GM23338 (cell line): ENCODE results near the gene MAGI3. TPM values are rescaled to one million over a fixed set of nuclear protein-coding genes. Genes with fewer than 3 reads are reported as not detected.

Experiments
- ATAC-seq: fragments of 200-7000 bp; cut with Tn5 transposase; 3 replicates; pipeline ENCODE4 v1.9.1; 2020
- DNase-seq: peaks from one replicate; pipeline ENCODE4 v3.0.0-alpha.2; 2015; ENCODE audit warnings: low spot score
- H2AFZ ChIP-seq: fragments of 200-600 bp; sonication (generic); 2 replicates; pipeline ENCODE4 v1.8.0; 2016; ENCODE audit warnings: antibody characterized with exemption, mild to moderate bottlenecking, moderate library complexity
- H3F3A ChIP-seq: fragments of 200-600 bp; sonication (generic); replicated peaks from 2 replicates; pipeline ENCODE4 v1.8.0; 2017; ENCODE audit warnings: antibody characterized with exemption, mixed run types, low read depth
- H3K27ac ChIP-seq: fragments of 200-600 bp; sonication (generic); 2 replicates; pipeline ENCODE4 v1.6.1; 2016; ENCODE audit warnings: low read depth
- H3K27me3 ChIP-seq: fragments of 200-600 bp; sonication (generic); 2 replicates; pipeline ENCODE4 v1.8.0; 2016; ENCODE audit warnings: mild to moderate bottlenecking, mixed run types, moderate library complexity; ENCODE audit not compliant: insufficient read depth
- H3K36me3 ChIP-seq: fragments of 200-600 bp; sonication (generic); 2 replicates; pipeline ENCODE4 v1.8.0; 2016; ENCODE audit warnings: mild to moderate bottlenecking; ENCODE audit not compliant: insufficient read depth
- H3K4me1 ChIP-seq: fragments of 200-600 bp; sonication (generic); 2 replicates; pipeline ENCODE4 v1.8.0; 2016; ENCODE audit warnings: mild to moderate bottlenecking, moderate library complexity; ENCODE audit not compliant: insufficient read depth
- H3K4me2 ChIP-seq: fragments of 200-600 bp; sonication (generic); 2 replicates; pipeline ENCODE4 v1.7.1; 2017; ENCODE audit warnings: mixed run types
- H3K4me3 ChIP-seq: fragments of 200-600 bp; sonication (generic); 2 replicates; pipeline ENCODE4 v1.6.1; 2016; ENCODE audit warnings: mixed run types
- H3K79me2 ChIP-seq: fragments of 200-600 bp; sonication (generic); replicated peaks from 2 replicates; pipeline ENCODE4 v1.8.0; 2017; ENCODE audit warnings: mild to moderate bottlenecking; ENCODE audit not compliant: insufficient read depth
- H3K9me2 ChIP-seq: fragments of 200-600 bp; sonication (generic); 2 replicates; pipeline ENCODE4 v1.8.0; 2017; ENCODE audit not compliant: insufficient read depth
- H4K20me1 ChIP-seq: fragments of 200-600 bp; sonication (generic); replicated peaks from 2 replicates; pipeline ENCODE4 v1.8.0; 2017; ENCODE audit warnings: mild to moderate bottlenecking; ENCODE audit not compliant: insufficient read depth
- H3K27ac Mint-ChIP-seq: 2 replicates; pipeline ENCODE4 v1.8.0; 2020; ENCODE audit warnings: inconsistent platforms, mild to moderate bottlenecking, moderate library complexity, mixed read lengths
- H3K27me3 Mint-ChIP-seq: 3 replicates; pipeline ENCODE4 v1.8.0; 2022; ENCODE audit warnings: low read depth, mild to moderate bottlenecking, moderate library complexity, mixed read lengths, inconsistent platforms; ENCODE audit not compliant: insufficient read depth, poor library complexity
- H3K36me3 Mint-ChIP-seq: 3 replicates; pipeline ENCODE4 v1.8.0; 2021; ENCODE audit warnings: low read depth, mild to moderate bottlenecking, inconsistent platforms, moderate library complexity, mixed read lengths
- H3K4me1 Mint-ChIP-seq: 3 replicates; pipeline ENCODE4 v1.8.0; 2020; ENCODE audit warnings: mild to moderate bottlenecking, inconsistent platforms, mixed read lengths
- H3K4me3 Mint-ChIP-seq: 3 replicates; pipeline ENCODE4 v1.8.0; 2021; ENCODE audit warnings: moderate library complexity, mild to moderate bottlenecking, inconsistent platforms, mixed read lengths
- H3K9me3 Mint-ChIP-seq: 3 replicates; pipeline ENCODE4 v1.8.0; 2020; ENCODE audit warnings: moderate library complexity, mild to moderate bottlenecking, inconsistent platforms, mixed read lengths
- STAT1 ChIP-seq: IDR thresholded peaks from one replicate; pipeline ENCODE4 v1.6.1; 2016; ENCODE audit warnings: antibody characterized with exemption; ENCODE audit not compliant: unreplicated experiment
- polyA plus RNA-seq: library from polyadenylated mRNA; unstranded; fragments of >200 nt; fragmentation: Nextera tagmentation; extraction: Ambion mirVana; gene quantifications from 2 replicates; pipeline ENCODE4 v1.2.1, GENCODE V29; 2016
- total RNA-seq: library from RNA; depleted of rRNA; stranded (reverse); fragments of >200 nt; shearing (Covaris generic); gene quantifications from 2 replicates; pipeline ENCODE4 v1.2.3, GENCODE V29; 2014
- TF ChIP-seq, protein P1 (sequence below), 2 experiments: fragments of 200-600 bp in 1 of 2; sonication (generic) in 1 of 2; conservative IDR thresholded peaks; 2 replicates each; pipeline versions ENCODE4 v1.5.1 to v1.6.1; 2016 to 2017; ENCODE audit warnings: antibody characterized with exemption in 2 of 2, low read depth in 2 of 2, mild to moderate bottlenecking in 2 of 2, moderate library complexity in 1 of 2
- TF ChIP-seq, protein P2 (sequence below): fragments of 250-450 bp; sonication (Bioruptor Pico); IDR thresholded peaks from 2 replicates; pipeline ENCODE4 v1.5.0; 2020; ENCODE audit warnings: mild to moderate bottlenecking, moderate library complexity

The MAGI3 gene
- total and polyA plus RNA-seq, 2 experiments from 2014 or later: 3.9 to 10.0 TPM

DNA sequence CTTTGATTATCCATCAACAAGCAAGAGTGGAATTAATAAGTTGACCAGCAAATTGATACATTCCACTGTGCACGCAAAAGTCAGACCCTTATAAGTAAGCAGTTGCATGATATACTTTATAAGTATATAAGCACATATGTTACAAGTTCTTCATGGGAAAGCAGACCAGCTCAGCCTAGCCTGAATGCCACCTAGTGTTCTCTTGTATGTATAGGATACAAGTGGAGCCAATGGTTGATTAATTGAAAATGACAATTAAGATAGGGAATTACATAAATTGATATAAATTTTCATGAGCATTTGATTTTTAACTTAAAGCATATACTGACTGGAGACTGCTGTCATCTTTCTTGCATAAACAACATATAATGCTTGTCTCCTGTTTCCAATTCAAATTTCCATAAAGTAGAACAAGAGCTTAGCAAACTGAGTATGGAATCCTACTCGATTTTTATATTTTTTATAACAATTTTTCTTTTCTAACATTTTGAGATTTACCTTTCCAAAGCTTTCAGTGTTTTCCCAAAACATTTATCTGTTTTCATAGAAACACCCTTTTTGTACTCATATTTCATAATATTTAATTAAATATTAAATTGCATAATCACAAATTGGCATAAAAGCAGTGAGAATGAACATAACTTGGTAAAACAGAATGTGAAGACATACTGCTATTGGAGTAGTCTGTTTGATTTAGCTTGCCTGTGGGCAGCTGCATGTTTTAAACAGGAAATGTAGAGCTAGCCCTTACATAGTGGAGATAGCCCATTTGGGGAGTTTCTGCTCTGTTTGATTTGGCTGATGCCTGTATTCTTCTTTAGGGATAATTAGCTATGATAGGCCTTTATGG lies 62.8 kb downstream of the MAGI3 start:
- Mint-ChIP-seq H3K4me1 (no peaks in the 10 kb centered on the region), H3K4me3 (no peak overlapping the region), H3K27me3 (no peaks in the 10 kb centered on the region), H3K9me3 (no peaks in the 10 kb centered on the region; the same call in 2 of the 3 replicates), H3K27ac (no peak overlapping the region), H3K36me3 (no peaks in the 10 kb centered on the region)
- H3K4me3 ChIP-seq: no peak overlapping the region
- TF ChIP-seq, protein P1, sequence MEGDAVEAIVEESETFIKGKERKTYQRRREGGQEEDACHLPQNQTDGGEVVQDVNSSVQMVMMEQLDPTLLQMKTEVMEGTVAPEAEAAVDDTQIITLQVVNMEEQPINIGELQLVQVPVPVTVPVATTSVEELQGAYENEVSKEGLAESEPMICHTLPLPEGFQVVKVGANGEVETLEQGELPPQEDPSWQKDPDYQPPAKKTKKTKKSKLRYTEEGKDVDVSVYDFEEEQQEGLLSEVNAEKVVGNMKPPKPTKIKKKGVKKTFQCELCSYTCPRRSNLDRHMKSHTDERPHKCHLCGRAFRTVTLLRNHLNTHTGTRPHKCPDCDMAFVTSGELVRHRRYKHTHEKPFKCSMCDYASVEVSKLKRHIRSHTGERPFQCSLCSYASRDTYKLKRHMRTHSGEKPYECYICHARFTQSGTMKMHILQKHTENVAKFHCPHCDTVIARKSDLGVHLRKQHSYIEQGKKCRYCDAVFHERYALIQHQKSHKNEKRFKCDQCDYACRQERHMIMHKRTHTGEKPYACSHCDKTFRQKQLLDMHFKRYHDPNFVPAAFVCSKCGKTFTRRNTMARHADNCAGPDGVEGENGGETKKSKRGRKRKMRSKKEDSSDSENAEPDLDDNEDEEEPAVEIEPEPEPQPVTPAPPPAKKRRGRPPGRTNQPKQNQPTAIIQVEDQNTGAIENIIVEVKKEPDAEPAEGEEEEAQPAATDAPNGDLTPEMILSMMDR (conservative IDR thresholded peaks at IDR 0.05; ENCODE audit: low read depth in 2 of 2): peak; percentile 58 to 61
- TF ChIP-seq STAT1: no peak
- H3K4me1 ChIP-seq: no peaks in the 10 kb centered on the region
- no peaks in the 10 kb centered on the region for H3K36me3 ChIP-seq
- H3K27me3 ChIP-seq: no peaks in the 10 kb centered on the region
- peak; percentile 63 for DNase-seq
- no peak overlapping the region for H3K4me2 ChIP-seq
- H3F3A ChIP-seq: no peaks in the 10 kb centered on the region
- H3K9me2 ChIP-seq: no peaks in the 10 kb centered on the region
- H2AFZ ChIP-seq: no peak overlapping the region
- H4K20me1 ChIP-seq: 0 out of 2 replicates have a peak, but pooled peaks cover 2% of the 10 kb centered on the region
- peak; percentile 67 for ATAC-seq
- H3K27ac ChIP-seq: no peak overlapping the region
- no peaks in the 10 kb centered on the region for H3K79me2 ChIP-seq

DNA sequence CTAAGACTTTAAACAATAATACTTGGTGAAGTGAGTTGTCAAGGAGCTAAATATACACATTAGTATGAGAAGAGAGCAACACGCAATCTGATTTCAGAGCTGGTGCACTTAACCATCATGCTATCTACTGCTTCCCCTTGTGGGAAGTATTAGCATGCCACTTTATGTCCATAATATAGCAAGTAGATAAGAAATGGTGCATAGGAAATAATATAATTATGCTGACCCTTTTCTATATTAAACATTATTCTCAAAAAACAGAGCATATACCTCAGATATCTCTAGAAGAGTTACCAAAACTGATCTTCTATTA lies 63.4 kb downstream of the MAGI3 start:
- H3K9me3 Mint-ChIP-seq: no peaks in the 10 kb centered on the region; the same call in 2 of the 3 replicates
- DNase-seq: no peak

More for the DNA sequence above, 63.4 kb downstream of the MAGI3 start:
- H3K36me3 ChIP-seq: no peaks in the 10 kb centered on the region
- no peaks in the 10 kb centered on the region for H3K79me2 ChIP-seq
- no peaks in the 10 kb centered on the region for H3K4me1 ChIP-seq
- Mint-ChIP-seq H3K36me3 (no peaks in the 10 kb centered on the region), H3K4me1 (no peaks in the 10 kb centered on the region), H3K4me3 (no peak overlapping the region), H3K27ac (no peak overlapping the region), H3K27me3 (no peaks in the 10 kb centered on the region)
- H3F3A ChIP-seq: no peaks in the 10 kb centered on the region
- no peaks in the 10 kb centered on the region for H3K9me2 ChIP-seq
- 0 out of 2 replicates have a peak, but pooled peaks cover 2% of the 10 kb centered on the region for H4K20me1 ChIP-seq
- H3K4me2 ChIP-seq: no peak overlapping the region
- no peaks in the 10 kb centered on the region for H3K27me3 ChIP-seq
- no peak overlapping the region for H3K27ac ChIP-seq
- no peak overlapping the region for H3K4me3 ChIP-seq
- H2AFZ ChIP-seq: no peak overlapping the region
- TF ChIP-seq, protein P2, sequence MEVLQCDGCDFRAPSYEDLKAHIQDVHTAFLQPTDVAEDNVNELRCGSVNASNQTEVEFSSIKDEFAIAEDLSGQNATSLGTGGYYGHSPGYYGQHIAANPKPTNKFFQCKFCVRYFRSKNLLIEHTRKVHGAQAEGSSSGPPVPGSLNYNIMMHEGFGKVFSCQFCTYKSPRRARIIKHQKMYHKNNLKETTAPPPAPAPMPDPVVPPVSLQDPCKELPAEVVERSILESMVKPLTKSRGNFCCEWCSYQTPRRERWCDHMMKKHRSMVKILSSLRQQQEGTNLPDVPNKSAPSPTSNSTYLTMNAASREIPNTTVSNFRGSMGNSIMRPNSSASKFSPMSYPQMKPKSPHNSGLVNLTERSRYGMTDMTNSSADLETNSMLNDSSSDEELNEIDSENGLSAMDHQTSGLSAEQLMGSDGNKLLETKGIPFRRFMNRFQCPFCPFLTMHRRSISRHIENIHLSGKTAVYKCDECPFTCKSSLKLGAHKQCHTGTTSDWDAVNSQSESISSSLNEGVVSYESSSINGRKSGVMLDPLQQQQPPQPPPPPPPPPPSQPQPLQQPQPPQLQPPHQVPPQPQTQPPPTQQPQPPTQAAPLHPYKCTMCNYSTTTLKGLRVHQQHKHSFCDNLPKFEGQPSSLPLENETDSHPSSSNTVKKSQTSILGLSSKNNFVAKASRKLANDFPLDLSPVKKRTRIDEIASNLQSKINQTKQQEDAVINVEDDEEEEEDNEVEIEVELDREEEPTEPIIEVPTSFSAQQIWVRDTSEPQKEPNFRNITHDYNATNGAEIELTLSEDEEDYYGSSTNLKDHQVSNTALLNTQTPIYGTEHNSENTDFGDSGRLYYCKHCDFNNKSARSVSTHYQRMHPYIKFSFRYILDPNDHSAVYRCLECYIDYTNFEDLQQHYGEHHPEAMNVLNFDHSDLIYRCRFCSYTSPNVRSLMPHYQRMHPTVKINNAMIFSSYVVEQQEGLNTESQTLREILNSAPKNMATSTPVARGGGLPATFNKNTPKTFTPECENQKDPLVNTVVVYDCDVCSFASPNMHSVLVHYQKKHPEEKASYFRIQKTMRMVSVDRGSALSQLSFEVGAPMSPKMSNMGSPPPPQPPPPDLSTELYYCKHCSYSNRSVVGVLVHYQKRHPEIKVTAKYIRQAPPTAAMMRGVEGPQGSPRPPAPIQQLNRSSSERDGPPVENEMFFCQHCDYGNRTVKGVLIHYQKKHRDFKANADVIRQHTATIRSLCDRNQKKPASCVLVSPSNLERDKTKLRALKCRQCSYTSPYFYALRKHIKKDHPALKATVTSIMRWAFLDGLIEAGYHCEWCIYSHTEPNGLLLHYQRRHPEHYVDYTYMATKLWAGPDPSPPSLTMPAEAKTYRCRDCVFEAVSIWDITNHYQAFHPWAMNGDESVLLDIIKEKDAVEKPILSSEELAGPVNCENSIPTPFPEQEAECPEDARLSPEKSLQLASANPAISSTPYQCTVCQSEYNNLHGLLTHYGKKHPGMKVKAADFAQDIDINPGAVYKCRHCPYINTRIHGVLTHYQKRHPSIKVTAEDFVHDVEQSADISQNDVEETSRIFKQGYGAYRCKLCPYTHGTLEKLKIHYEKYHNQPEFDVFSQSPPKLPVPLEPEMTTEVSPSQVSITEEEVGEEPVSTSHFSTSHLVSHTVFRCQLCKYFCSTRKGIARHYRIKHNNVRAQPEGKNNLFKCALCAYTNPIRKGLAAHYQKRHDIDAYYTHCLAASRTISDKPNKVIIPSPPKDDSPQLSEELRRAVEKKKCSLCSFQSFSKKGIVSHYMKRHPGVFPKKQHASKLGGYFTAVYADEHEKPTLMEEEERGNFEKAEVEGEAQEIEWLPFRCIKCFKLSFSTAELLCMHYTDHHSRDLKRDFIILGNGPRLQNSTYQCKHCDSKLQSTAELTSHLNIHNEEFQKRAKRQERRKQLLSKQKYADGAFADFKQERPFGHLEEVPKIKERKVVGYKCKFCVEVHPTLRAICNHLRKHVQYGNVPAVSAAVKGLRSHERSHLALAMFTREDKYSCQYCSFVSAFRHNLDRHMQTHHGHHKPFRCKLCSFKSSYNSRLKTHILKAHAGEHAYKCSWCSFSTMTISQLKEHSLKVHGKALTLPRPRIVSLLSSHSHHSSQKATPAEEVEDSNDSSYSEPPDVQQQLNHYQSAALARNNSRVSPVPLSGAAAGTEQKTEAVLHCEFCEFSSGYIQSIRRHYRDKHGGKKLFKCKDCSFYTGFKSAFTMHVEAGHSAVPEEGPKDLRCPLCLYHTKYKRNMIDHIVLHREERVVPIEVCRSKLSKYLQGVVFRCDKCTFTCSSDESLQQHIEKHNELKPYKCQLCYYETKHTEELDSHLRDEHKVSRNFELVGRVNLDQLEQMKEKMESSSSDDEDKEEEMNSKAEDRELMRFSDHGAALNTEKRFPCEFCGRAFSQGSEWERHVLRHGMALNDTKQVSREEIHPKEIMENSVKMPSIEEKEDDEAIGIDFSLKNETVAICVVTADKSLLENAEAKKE (CRISPR knock-in tag): no peak
- ATAC-seq: no peak
